Spleen (tissue), 11 donors: Measurements from ENCODE around the gene FAM171A1. TPM values are rescaled to one million over a fixed set of nuclear protein-coding genes. Genes with fewer than 3 reads are reported as not detected.

Experiments used
- DNase-seq: peaks from one replicate; pipeline ENCODE4 v3.0.0-alpha.2; 2020
- H3K27ac ChIP-seq, 8 donors: fragments of 200-600 bp; sonication (generic) in 7 of 8; 1 replicate in 4 of 8; 2 replicates in 4 of 8; pipeline versions ENCODE4 v1.5.0 to v1.8.0; 2016 to 2021; ENCODE audit warnings: inconsistent platforms in 4 of 8, mild to moderate bottlenecking in 4 of 8, moderate library complexity in 1 of 8
- H3K27me3 ChIP-seq, 7 donors: fragments of 200-600 bp; sonication (generic) in 6 of 7; replicated peaks in 1 of 7; 1 replicate in 4 of 7; 2 replicates in 3 of 7; pipeline versions ENCODE4 v1.5.0 to v1.8.0; 2016 to 2021; ENCODE audit warnings: inconsistent platforms in 3 of 7, mild to moderate bottlenecking in 1 of 7
- H3K36me3 ChIP-seq, 6 donors: fragments of 200-600 bp; sonication (generic) in 5 of 6; 1 replicate in 4 of 6; 2 replicates in 2 of 6; pipeline versions ENCODE4 v1.5.0 to v1.8.0; 2016 to 2021; ENCODE audit warnings: inconsistent platforms in 2 of 6
- H3K4me1 ChIP-seq, 6 donors: fragments of 200-600 bp; sonication (generic) in 5 of 6; 1 replicate in 3 of 6; 2 replicates in 3 of 6; pipeline versions ENCODE4 v1.5.0 to v1.8.0; 2016 to 2021; ENCODE audit warnings: inconsistent platforms in 3 of 6
- H3K4me3 ChIP-seq, 8 donors: fragments of 200-600 bp; sonication (generic) in 7 of 8; 1 replicate in 4 of 8; 2 replicates in 4 of 8; pipeline versions ENCODE4 v1.5.0 to v1.8.0; 2016 to 2021; ENCODE audit warnings: inconsistent platforms in 4 of 8, mild to moderate bottlenecking in 4 of 8, moderate library complexity in 2 of 8
- H3K9me3 ChIP-seq, 8 donors: fragments of 200-600 bp; sonication (generic) in 7 of 8; 1 replicate in 4 of 8; 2 replicates in 4 of 8; pipeline versions ENCODE4 v1.5.0 to v1.8.0; 2016 to 2021; ENCODE audit warnings: inconsistent platforms in 4 of 8
- CTCF ChIP-seq, 11 experiments: fragments of 200-600 bp in 7 of 11; fragments of 450-650 bp in 4 of 11; sonication (generic) in 4 of 11; IDR thresholded peaks in 8 of 11; conservative IDR thresholded peaks in 3 of 11; 1 replicate in 7 of 11; 2 replicates in 4 of 11; pipeline versions ENCODE4 v1.4.0 to v1.8.0; 2016 to 2021; ENCODE audit warnings: antibody characterized with exemption in 11 of 11, inconsistent platforms in 4 of 11, mild to moderate bottlenecking in 1 of 11
- POLR2A ChIP-seq, 3 donors: fragments of 450-650 bp; IDR thresholded peaks; one replicate each; pipeline ENCODE4 v1.5.1; 2017; ENCODE audit warnings: antibody characterized with exemption in 3 of 3, mild to moderate bottlenecking in 1 of 3
- POLR2AphosphoS5 ChIP-seq, 3 donors: sonication (generic); formaldehyde crosslinking; IDR thresholded peaks; one replicate each; pipeline ENCODE4 v1.5.1; 2017; ENCODE audit warnings: antibody characterized with exemption in 3 of 3
- WGBS, 5 donors: extraction: QIAGEN DNeasy Blood & Tissue Kit in 3 of 5; methylation state at CpG; one replicate each; pipeline versions ENCODE4 v1.1.5 to v1.1.7; 2013 to 2018; 5-methylcytosine and 5-hydroxymethylcytosine counted together
- intact Hi-C: fragments of 100-400 bp; cut with DNase I; formaldehyde crosslinking; loops from one replicate; pipeline ENCODE4 v1.15.0; 2023; ENCODE audit warnings: low total_unique reads
- polyA plus RNA-seq, 3 donors: library from polyadenylated mRNA; stranded (reverse); fragments of 200-250 nt; gene quantifications; one replicate each; pipeline ENCODE4 v1.2.1, GENCODE V29; 2013
- total RNA-seq, 7 donors: library from RNA; depleted of rRNA in 3 of 7; stranded (reverse); fragments of >200 nt in 3 of 7; fragmentation: NEBNext Ultra II Directional in 4 of 7; extraction: Animal tissue kit (Norgen Biotek cat#: 25700) in 4 of 7; gene quantifications; one replicate each; pipeline versions ENCODE4 v1.1.0 to v1.2.1, GENCODE V29; 2016 to 2021
- donor health status: healthy with polysubstance abuse.
- donor health status: DM: no; HTN: no; CAD: no; lungs with moderate emphysema.
- donor health status: DM: no; HTN: no; CAD: no.
- donor health status: Bipolar disorder and iron deficiency.
- donor health status: healthy.
- donor health status: DM: no; HTN: no; CAD: no.
- donor health status: DM: yes; HTN: yes; CAD: no.

FAM171A1 gene
- total and polyA plus RNA-seq, 10 donors, result 3.5 to 34.0 (median 19.6) TPM

DNA sequence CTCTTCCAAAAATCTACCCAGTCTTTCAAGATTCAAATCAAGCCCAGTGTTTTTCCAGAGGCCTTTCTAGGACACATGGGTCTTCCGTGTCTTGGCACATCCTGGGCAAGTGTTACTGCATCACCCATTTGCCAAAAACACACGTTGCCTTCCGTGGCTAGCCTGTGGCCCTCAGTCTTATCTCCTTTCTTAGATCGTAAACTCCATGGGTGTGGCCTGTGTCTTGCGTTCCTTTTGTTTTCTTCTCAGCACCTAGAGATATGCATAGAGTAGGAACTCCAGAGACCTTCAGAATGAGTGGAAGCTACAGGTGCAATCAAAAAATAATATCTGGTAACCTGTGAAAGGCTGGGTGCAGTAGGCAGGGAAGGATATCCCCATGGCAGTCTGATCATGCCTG is 146.1 kb downstream of the FAM171A1 start:
- Histone ChIP-seq H3K9me3 (peaks cover 0 to 16% (median 7%) of the 10 kb centered on the region in 8 donors), H3K36me3 (peaks cover 0 to 7% (median 0%) of the 10 kb centered on the region in 6 donors), H3K4me1 (no peaks in the 10 kb centered on the region), H3K4me3 (no peak overlapping the region), H3K27ac (no peak overlapping the region), H3K27me3 (no peaks in the 10 kb centered on the region)
- WGBS, 5 donors, result 84 to 96% (median 93%) methylated on average over 5 of the region's 5 CpGs
- no peak for TF ChIP-seq POLR2AphosphoS5 (IDR thresholded peaks at IDR 0.05)
- TF ChIP-seq CTCF (IDR thresholded peaks at IDR 0.05 in 8 of 11, conservative IDR thresholded peaks at IDR 0.05 in 3 of 11), result no peak
- no peak for TF ChIP-seq POLR2A (IDR thresholded peaks at IDR 0.05)
- no peak for DNase-seq
- intact Hi-C loops, result no loop called here

DNA sequence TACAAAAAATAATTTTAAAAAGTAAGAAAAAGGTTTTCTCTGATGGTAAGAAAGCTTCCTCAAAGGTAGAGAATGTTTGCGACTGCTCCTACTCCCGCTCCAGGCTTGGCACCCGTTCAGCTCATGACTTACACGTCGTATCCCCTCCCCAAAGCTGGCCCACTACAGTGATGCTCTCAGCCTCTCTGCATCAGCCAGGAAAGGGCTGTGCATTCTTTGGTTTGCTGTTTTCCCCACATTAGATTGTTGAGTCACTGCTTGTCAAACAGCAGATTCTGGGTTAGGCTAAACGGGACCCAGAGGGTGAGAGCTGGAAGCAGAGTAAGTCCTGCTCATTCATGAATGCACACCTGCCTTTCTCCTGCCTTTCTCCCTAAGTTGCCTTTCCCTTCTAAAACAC is 147.9 kb downstream of the FAM171A1 start:
- Histone ChIP-seq H3K36me3 (peaks cover 0 to 7% (median 0%) of the 10 kb centered on the region in 6 donors), H3K4me1 (no peaks in the 10 kb centered on the region), H3K27me3 (no peaks in the 10 kb centered on the region), H3K4me3 (no peak overlapping the region), H3K27ac (no peak overlapping the region), H3K9me3 (peaks cover 0 to 16% (median 7%) of the 10 kb centered on the region in 8 donors)
- intact Hi-C loops, result no loop called here
- WGBS, 5 donors, result 92 to 99% (median 96%) methylated on average over 6 of the region's 6 CpGs
- no peak for DNase-seq
- TF ChIP-seq POLR2A (IDR thresholded peaks at IDR 0.05) (no peak), POLR2AphosphoS5 (IDR thresholded peaks at IDR 0.05) (no peak), CTCF (IDR thresholded peaks at IDR 0.05 in 8 of 11, conservative IDR thresholded peaks at IDR 0.05 in 3 of 11) (no peak)

- TF ChIP-seq POLR2A (IDR thresholded peaks at IDR 0.05) (no peak), CTCF (IDR thresholded peaks at IDR 0.05 in 8 of 11, conservative IDR thresholded peaks at IDR 0.05 in 3 of 11) (no peak), POLR2AphosphoS5 (IDR thresholded peaks at IDR 0.05) (no peak)
- H3K4me1 ChIP-seq, result no peaks in the 10 kb centered on the region
- H3K9me3 ChIP-seq, result peaks cover 0 to 16% (median 7%) of the 10 kb centered on the region in 8 donors
- DNase-seq, result no peak
- 85 to 95% (median 90%) methylated on average over 4 to 10 of the region's 10 CpGs for WGBS, 5 donors
- no peaks in the 10 kb centered on the region for H3K27me3 ChIP-seq
- intact Hi-C loops, result no loop called here
- no peak overlapping the region for H3K4me3 ChIP-seq
- peaks cover 0 to 7% (median 0%) of the 10 kb centered on the region in 6 donors for H3K36me3 ChIP-seq
- H3K27ac ChIP-seq, result no peak overlapping the region
These were observed 148.6 kb downstream of the FAM171A1 start for GRCh38 chr10:15222511-15222910.

DNA sequence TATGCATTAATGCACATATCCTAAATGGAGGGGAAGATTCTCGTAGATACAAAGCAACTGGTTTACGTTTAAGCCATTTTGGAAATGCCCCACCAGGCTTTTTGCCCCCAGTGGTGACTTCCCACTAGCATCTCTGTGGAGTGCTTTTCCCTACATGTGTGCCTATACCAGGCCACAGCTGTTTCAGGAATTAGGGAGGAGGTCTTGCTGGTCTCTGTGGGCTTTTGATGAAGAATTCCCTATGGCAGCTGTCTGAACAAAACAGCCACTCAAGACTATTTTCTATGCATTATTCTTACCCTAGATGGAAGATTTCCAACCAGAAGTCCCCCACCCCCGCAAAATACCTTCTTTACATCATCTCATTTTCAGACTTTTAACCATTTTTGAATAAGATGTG is 150.6 kb downstream of the FAM171A1 start:
- Histone ChIP-seq H3K27ac (no peak overlapping the region), H3K9me3 (peaks cover 0 to 15% (median 6%) of the 10 kb centered on the region in 8 donors), H3K4me1 (no peaks in the 10 kb centered on the region), H3K27me3 (no peaks in the 10 kb centered on the region), H3K4me3 (no peak overlapping the region), H3K36me3 (peaks cover 0 to 7% (median 0%) of the 10 kb centered on the region in 6 donors)
- no peak for DNase-seq
- TF ChIP-seq POLR2A (IDR thresholded peaks at IDR 0.05) (no peak), CTCF (IDR thresholded peaks at IDR 0.05 in 8 of 11, conservative IDR thresholded peaks at IDR 0.05 in 3 of 11) (no peak), POLR2AphosphoS5 (IDR thresholded peaks at IDR 0.05) (no peak)
- intact Hi-C loops, result no loop called here
- 80 to 94% (median 89%) methylated on average over 3 of the region's 3 CpGs for WGBS, 5 donors
